Measurements from ENCODE around the gene OR13H1.
"Not testable (repeated sequence)": the region's sequence is repeated elsewhere in the genome, so short reads cannot be mapped to it uniquely, and the experiment has no call there.

OR13H1 gene

GRCh38 chrX:131543774-131544173, at the start of gene OR13H1:
Gene OR13H1 (plus strand): TSS chrX:131544074. CDS start chrX:131544074, 0 bp downstream.
- DNase-seq: no peak

- DNase-seq: not testable (repeated sequence)
Observed at GRCh38 chrX:131501556-131501955, 42.3 kb upstream of the OR13H1 start.

- no peak for DNase-seq
Observed at GRCh38 chrX:131513159-131513914, 30.5 kb upstream of the OR13H1 start.

GRCh38 chrX:131521824-131522223, 22.1 kb upstream of the OR13H1 start:
- no peak for DNase-seq

- no peak for DNase-seq
Observed at GRCh38 chrX:131544218-131544617, 344 bp downstream of the OR13H1 start.

- no peak for DNase-seq
Observed at GRCh38 chrX:131549011-131549410, 5.1 kb downstream of the OR13H1 start.

- not testable (repeated sequence) for DNase-seq
Observed at GRCh38 chrX:131552453-131552852, 8.6 kb downstream of the OR13H1 start.

GRCh38 chrX:131558562-131558961, 14.7 kb downstream of the OR13H1 start:
- DNase-seq: no peak

GRCh38 chrX:131564553-131565229, 20.8 kb downstream of the OR13H1 start:
- no peak for DNase-seq

GRCh38 chrX:131565909-131566308, 22.0 kb downstream of the OR13H1 start:
- no peak for DNase-seq

- DNase-seq: no peak
Observed at GRCh38 chrX:131571348-131571747, 27.5 kb downstream of the OR13H1 start.

- no peak for DNase-seq
Observed at GRCh38 chrX:131572372-131573014, 28.6 kb downstream of the OR13H1 start.

- no peak for DNase-seq
Observed at GRCh38 chrX:131577413-131577812, 33.5 kb downstream of the OR13H1 start.

GRCh38 chrX:131577999-131578734, 34.3 kb downstream of the OR13H1 start:
- DNase-seq: no peak

GRCh38 chrX:131578735-131579367, 35.0 kb downstream of the OR13H1 start:
- not testable (repeated sequence) for DNase-seq

- no peak for DNase-seq
Observed at GRCh38 chrX:131588995-131589394, 45.1 kb downstream of the OR13H1 start.

Measured in cerebellar nuclear complex (tissue), 1 donor.